ENCODE results near the gene ACIN1. TPM values are rescaled to one million over a fixed set of nuclear protein-coding genes. Genes with fewer than 3 reads are reported as not detected.

ACIN1 gene
- total RNA-seq, 2 donors from 2014 or later = 314 to 367 TPM

DNA sequence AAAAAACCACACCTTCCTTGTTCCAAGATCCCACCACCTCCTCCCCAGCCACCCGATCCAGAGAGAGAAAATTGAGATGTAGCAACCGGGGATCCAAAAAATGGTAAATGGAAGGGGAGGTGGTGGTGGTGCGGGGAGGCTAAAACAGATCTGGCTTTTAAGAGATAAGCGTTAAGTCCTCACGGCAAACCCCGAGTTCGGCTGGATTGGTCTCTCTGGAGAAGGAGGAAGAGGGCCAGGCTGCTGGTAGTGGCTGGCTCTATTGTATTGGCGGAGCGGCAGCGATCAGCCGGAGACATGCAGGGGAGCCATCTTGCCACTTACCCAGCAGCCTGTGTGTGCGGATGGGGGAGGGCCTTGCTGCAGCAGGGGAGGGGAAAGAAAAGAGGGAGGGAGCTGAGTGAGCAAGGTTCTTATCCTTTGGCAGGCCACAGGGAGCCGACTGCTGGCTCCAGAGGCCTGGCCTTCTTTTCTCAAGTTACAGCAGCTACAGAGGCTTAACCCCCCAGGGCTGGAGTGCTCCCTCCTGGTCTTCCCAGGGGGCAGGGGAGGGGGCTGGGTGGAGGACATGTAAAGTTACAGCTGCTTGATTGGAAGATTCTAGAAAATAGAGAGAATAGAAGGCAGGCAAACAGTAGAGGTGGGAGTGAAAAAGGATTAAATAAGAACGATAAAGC is 23.6 kb downstream of the ACIN1 start:
- Histone ChIP-seq H3K9ac (ENCODE audit: extremely low read depth, low read length, poor library complexity, severe bottlenecking) (peak overlapping the region; percentile 88), H3K4me3 (ENCODE audit: low read length) (peak overlapping the region; percentile 90), H3K27me3 (ENCODE audit: control insufficient read depth, insufficient read depth, low read length, poor library complexity, severe bottlenecking) (no peaks in the 10 kb centered on the region), H3K27ac (ENCODE audit: low read depth, low read length) (peak overlapping the region; percentile 63), H3K36me3 (ENCODE audit: control insufficient read depth, insufficient read depth, low read length) (peaks cover 67% of the 10 kb centered on the region), H3K9me3 (ENCODE audit: control insufficient read depth, low read length) (no peaks in the 10 kb centered on the region), H3K4me1 (ENCODE audit: control insufficient read depth, insufficient read depth, low read length) (peaks cover 39% of the 10 kb centered on the region)
- TF ChIP-seq, protein P1, sequence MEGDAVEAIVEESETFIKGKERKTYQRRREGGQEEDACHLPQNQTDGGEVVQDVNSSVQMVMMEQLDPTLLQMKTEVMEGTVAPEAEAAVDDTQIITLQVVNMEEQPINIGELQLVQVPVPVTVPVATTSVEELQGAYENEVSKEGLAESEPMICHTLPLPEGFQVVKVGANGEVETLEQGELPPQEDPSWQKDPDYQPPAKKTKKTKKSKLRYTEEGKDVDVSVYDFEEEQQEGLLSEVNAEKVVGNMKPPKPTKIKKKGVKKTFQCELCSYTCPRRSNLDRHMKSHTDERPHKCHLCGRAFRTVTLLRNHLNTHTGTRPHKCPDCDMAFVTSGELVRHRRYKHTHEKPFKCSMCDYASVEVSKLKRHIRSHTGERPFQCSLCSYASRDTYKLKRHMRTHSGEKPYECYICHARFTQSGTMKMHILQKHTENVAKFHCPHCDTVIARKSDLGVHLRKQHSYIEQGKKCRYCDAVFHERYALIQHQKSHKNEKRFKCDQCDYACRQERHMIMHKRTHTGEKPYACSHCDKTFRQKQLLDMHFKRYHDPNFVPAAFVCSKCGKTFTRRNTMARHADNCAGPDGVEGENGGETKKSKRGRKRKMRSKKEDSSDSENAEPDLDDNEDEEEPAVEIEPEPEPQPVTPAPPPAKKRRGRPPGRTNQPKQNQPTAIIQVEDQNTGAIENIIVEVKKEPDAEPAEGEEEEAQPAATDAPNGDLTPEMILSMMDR (conservative IDR thresholded peaks at IDR 0.05) = no peak
- DNase-seq = peak; percentile 94
- H3K27ac Mint-ChIP-seq = peak overlapping the region; percentile 97
- no peaks in the 10 kb centered on the region for H3K27me3 Mint-ChIP-seq (ENCODE audit: insufficient read depth)
- H3K9me3 Mint-ChIP-seq = no peaks in the 10 kb centered on the region
- H3K4me3 Mint-ChIP-seq = peak overlapping the region; percentile 90
- H3K4me1 Mint-ChIP-seq = peaks cover 57% of the 10 kb centered on the region
- WGBS, 2 experiments (ENCODE audit: insufficient coverage in 1 of 2, insufficient read length in 1 of 2) = 2% methylated on average over 7 to 14 of the region's 14 CpGs
- peaks cover 64% of the 10 kb centered on the region for H3K36me3 Mint-ChIP-seq (ENCODE audit: low read depth)

DNA sequence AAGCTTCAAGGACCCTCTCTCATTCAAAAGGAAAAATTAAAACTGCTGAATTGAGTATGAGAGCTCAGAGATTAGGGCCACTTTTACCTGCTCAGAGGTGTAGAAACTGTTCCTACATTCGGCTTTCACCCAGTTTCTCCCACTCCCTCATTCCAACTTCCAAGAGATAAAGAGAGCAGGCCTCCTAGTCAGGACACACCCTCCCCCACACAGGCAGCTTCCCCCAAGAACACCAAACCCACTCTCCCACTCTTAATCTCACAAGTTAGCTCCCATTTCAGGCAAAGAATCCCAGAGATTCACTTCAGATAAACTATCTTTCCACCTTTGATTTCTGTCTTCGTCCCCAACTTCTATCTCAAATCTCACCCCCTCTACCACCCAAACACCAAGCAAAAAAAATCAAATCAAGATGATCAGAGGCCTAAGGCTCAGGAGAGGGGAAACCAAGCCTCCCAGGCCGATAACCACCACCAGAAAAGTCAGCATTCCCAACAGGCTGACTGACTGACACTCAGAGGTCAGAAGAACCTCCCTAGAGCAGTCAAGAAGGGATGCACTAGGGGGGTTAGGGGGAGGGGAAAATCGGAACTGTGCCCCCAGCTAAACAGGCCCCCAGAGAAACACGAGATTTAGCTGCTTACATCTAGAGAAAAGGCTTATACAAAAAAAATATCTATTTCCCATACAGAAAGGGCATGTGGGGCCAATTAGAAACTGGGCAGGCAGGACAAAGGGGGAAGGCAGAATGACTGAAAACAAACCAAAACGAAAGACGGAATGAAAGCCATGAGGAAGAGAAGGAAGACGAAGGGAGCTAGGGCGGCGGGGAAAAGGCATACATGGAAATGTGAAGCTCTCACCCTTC is 24.4 kb downstream of the ACIN1 start:
- Mint-ChIP-seq H3K27ac (peak overlapping the region; percentile 97), H3K4me1 (peaks cover 58% of the 10 kb centered on the region), H3K4me3 (peak overlapping the region; percentile 90), H3K27me3 (ENCODE audit: insufficient read depth) (no peaks in the 10 kb centered on the region), H3K9me3 (no peaks in the 10 kb centered on the region), H3K36me3 (ENCODE audit: low read depth) (peaks cover 66% of the 10 kb centered on the region)
- Histone ChIP-seq H3K4me3 (ENCODE audit: low read length) (peak overlapping the region; percentile 90), H3K9me3 (ENCODE audit: control insufficient read depth, low read length) (no peaks in the 10 kb centered on the region), H3K27me3 (ENCODE audit: control insufficient read depth, insufficient read depth, low read length, poor library complexity, severe bottlenecking) (no peaks in the 10 kb centered on the region), H3K27ac (ENCODE audit: low read depth, low read length) (peak overlapping the region; percentile 59), H3K9ac (ENCODE audit: extremely low read depth, low read length, poor library complexity, severe bottlenecking) (peak overlapping the region; percentile 88), H3K4me1 (ENCODE audit: control insufficient read depth, insufficient read depth, low read length) (peaks cover 34% of the 10 kb centered on the region), H3K36me3 (ENCODE audit: control insufficient read depth, insufficient read depth, low read length) (peaks cover 67% of the 10 kb centered on the region)
- WGBS, 2 experiments (ENCODE audit: insufficient coverage in 1 of 2, insufficient read length in 1 of 2) = 7 to 9% methylated on average over 6 to 10 of the region's 10 CpGs
- TF ChIP-seq, protein P1 (conservative IDR thresholded peaks at IDR 0.05) = no peak
- peak; percentile 53 for DNase-seq

DNA sequence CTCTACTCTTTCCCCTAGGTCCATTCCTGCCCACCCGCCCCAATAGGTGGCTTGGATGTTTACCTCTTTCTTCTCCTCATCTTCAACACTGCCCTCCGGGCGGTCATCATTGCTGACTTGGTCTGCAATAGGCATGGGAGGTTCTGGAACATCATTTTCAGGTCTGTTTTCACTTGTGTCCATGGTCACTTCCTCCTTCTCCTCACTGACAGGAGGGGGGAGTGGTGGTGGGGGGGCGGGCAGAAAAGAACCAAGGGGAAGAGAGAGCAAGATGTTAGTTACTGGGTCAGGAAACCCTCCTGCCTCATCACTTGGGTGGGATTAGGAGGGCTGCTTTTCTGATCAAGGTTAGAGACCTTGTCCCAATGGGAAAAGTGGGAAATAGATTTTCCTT is 25.5 kb downstream of the ACIN1 start:
- Histone ChIP-seq H3K36me3 (ENCODE audit: control insufficient read depth, insufficient read depth, low read length) (peaks cover 66% of the 10 kb centered on the region), H3K4me1 (ENCODE audit: control insufficient read depth, insufficient read depth, low read length) (peaks cover 34% of the 10 kb centered on the region), H3K9ac (ENCODE audit: extremely low read depth, low read length, poor library complexity, severe bottlenecking) (no peak overlapping the region), H3K27ac (ENCODE audit: low read depth, low read length) (no peak overlapping the region), H3K4me3 (ENCODE audit: low read length) (peak overlapping the region; percentile 90), H3K27me3 (ENCODE audit: control insufficient read depth, insufficient read depth, low read length, poor library complexity, severe bottlenecking) (no peaks in the 10 kb centered on the region), H3K9me3 (ENCODE audit: control insufficient read depth, low read length) (no peaks in the 10 kb centered on the region)
- H3K27ac Mint-ChIP-seq = peak overlapping the region; percentile 87
- TF ChIP-seq, protein P1 (conservative IDR thresholded peaks at IDR 0.05) = no peak
- H3K36me3 Mint-ChIP-seq (ENCODE audit: low read depth) = peaks cover 69% of the 10 kb centered on the region
- WGBS, 2 experiments (ENCODE audit: insufficient coverage in 1 of 2, insufficient read length in 1 of 2) = 20 to 67% methylated on average over 1 to 2 of the region's 4 CpGs
- H3K4me1 Mint-ChIP-seq = peaks cover 52% of the 10 kb centered on the region
- H3K27me3 Mint-ChIP-seq (ENCODE audit: insufficient read depth) = no peaks in the 10 kb centered on the region
- H3K4me3 Mint-ChIP-seq = peak overlapping the region; percentile 90
- no peak for DNase-seq
- H3K9me3 Mint-ChIP-seq = no peaks in the 10 kb centered on the region

Data from endodermal cell (in vitro differentiated cells).